DMS114 treated with DMSO at 0.1 percent for 48 hours (cell line): ENCODE measurements around the gene SFXN5.

Source experiments
- DNase-seq: peaks from one replicate; lab custom pipeline; 2025; ENCODE audit not compliant: unreplicated experiment; lab: John Stamatoyannopoulos, UW

SFXN5 gene

DNA sequence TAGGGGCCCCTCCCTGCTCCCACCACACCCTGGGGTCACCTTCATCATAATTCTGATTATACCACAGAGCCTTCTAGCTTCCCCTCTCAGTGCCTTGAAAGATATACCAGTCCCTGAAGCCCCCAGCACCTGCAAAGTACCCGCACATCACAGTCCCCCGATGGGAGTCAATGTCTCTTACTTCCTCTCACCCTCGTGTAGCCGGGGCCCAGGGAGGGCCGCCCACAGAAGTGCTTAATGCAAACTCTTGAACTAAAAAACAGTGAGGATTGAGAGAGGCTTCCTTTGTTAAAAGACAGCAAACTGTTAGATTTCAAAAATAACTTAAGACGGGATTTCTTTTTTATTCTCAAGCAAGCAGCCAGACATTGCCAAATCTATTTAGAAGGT lies 76.5 kb downstream of the SFXN5 start:
- DNase-seq = no peak

GRCh38 chr2:72994282-72994990 lies 77.1 kb downstream of the SFXN5 start:
- DNase-seq = no peak

DNA sequence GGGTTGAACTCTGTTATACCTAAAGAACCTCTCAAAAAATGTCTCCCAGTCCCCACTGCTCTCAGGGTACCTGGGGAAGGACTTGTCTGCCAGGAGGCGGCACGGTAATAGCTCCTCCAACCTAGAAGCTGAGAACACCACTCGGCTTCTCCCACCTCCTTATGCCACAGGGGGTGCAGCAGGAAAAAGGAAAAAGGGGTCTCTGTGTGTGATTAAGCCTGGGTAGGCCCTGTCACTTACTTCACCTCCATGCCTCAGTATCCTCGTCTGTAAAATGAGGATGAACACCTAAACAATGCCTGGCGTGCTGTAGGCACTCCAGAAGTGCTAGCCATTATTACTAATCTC lies 77.6 kb downstream of the SFXN5 start:
- DNase-seq = no peak

DNA sequence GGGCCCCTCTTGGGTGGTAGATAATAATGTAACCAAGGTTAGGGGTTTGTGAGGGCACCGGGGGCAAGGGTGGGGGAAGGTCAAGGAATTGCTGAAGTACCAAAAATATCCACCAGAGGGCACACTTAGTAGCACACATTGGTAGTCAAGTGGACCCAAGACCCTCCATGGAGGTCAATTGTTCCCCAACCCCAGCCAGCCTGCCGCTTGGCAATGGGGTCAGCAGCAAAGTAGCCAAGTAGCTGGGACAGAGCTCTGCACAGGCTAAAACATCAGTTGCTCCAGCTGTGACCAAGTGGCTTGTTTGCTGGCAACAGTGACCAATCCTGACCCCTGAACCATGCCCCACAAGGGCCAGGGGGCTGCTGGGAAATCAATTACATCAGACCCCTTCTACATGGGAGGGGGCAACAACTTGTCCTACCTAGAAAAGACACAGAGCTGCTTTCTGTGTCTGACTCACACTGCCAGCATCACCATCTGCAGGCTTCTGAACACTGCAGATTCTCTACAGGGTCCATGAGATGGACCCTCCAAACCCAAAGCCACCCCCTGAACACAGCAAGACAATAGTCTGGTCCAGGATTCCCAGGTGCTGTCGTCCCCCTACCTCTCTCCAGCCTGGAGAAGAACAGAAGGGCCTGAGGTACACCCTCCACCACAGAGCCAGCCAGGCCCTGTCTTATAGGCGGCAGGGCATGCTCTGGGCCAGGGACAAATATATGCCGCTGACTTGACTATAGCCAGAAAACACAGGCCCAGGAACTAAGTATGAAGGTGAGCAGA lies 78.2 kb downstream of the SFXN5 start:
- no peak for DNase-seq

GRCh38 chr2:72992734-72993102 lies 78.8 kb downstream of the SFXN5 start:
- DNase-seq = no peak

DNA sequence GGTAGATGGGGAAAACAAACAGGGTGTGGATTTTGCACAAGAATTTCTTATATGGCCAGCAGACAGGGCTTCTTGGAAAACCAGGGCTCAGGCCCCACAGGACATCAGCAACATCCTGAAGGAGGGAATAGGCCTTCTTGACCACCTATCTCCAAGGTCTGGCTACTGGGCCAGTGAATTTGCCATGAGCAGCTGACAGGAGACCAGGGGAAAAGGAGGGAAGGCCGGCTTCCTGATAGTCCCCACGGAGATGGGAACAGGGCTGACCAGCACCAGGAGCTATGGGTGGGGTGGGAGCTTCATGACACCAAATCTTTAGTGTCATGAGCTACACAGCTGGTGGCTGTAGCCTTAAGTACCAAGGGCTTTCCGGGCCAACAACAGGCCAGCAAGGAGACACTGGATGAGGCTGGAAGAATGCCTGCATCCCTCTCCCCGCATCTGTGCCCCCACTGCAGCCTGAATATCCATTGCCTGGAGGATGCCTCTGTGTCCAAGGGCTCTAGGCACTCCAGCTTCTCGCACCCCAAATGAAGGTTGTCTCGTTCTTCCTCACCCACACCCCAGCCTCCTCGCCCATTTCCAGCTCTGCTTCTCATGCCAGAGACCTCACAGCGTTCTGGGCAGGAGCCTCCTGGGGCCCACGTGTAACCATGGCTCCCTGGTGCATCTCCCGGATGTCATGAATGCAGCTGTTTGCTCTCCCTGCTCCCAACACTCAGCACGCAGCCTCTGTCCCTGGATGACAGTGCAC lies 79.4 kb downstream of the SFXN5 start:
- no peak for DNase-seq

- no peak for DNase-seq
These were observed 80.1 kb downstream of the SFXN5 start for GRCh38 chr2:72991439-72991725.

- no peak for DNase-seq
These were observed 80.6 kb downstream of the SFXN5 start for GRCh38 chr2:72990695-72991438.

DNA sequence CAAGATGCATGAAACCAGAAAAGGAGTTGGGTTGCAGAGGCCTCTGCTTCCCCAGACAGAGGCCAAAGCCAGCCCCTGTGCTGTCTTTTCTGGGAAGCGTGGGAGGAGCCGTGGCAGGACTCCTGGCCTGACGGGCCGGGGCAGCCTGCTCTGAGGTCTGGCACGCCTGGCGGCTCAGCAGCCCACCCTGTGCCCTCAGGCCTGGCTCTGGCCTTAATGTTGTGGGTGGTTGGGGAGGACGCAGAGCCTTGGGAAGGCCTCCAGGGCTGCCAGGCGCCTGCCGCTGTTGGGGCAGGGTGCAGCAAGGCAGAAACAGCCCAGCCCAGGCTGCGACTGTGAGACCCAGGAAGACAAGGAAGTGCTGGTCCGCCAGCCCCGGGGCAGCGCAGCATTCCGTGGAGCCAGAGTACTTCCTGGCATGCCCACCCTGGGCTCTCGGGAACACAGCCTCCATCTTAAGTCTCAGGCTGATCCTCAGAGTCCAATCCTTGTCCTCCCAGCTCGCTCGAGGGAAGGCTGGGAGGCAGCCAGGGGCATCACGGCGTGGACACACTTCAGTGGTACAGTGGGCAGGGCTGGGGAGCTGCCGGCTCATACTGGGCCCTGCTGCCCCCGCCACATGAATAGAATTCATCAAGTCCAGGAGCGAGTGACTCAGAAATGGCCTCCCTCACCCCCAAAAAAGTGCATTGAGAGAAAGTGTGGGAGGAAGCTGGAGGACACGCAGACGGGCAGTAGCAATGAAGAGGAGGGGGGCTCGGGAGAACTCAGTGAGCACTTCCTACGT lies 81.5 kb downstream of the SFXN5 start:
- DNase-seq = no peak

DNA sequence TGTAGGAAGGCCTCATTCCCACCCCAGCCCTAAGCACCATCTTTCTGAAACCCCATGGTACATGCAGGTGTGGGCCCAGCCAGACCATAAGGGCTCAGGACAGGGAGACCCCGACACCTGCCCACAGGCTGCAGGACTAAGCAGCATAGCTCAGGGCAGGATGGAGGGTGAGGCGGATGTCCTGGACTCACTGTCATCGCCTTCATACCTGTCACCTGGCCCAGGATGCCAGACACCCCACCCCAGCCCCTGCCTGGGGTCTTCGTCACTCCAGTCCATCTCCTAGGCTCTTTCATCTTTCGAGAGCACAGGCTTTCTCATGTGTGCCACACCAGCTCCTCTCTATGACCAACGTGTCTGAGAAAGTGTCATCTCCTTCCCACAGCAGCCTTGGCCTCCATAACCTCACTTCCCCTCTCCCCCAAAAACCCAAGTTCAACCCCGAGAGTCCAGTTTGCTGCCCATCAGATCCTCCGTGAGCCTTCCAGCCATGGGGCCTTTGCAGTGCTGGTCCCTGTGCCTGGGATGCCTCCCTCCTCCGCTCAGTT lies 82.7 kb downstream of the SFXN5 start:
- DNase-seq = no peak

DNA sequence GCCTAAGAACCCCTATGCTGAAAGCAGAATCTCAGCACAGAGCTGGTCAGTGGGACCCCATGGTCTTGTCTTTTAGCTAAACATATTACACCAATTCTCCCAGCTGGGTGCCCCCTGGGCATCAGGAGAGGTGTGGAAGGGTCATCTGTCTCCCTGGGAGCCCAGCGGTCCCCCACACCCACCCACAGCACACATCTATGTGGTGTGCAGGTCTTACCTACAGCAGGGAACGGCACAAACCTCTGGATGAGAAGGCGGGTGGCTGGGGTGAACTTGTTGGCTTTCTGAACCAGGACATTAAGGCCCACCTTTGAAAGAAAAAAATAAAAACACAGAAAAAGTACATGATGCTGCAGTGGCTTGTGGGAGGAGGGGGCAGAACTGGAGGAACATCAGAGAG lies 83.5 kb downstream of the SFXN5 start:
- no peak for DNase-seq

GRCh38 chr2:72985891-72986683 lies 85.4 kb downstream of the SFXN5 start:
- DNase-seq = no peak

- no peak for DNase-seq
These were observed 86.4 kb downstream of the SFXN5 start for GRCh38 chr2:72985136-72985535.

DNA sequence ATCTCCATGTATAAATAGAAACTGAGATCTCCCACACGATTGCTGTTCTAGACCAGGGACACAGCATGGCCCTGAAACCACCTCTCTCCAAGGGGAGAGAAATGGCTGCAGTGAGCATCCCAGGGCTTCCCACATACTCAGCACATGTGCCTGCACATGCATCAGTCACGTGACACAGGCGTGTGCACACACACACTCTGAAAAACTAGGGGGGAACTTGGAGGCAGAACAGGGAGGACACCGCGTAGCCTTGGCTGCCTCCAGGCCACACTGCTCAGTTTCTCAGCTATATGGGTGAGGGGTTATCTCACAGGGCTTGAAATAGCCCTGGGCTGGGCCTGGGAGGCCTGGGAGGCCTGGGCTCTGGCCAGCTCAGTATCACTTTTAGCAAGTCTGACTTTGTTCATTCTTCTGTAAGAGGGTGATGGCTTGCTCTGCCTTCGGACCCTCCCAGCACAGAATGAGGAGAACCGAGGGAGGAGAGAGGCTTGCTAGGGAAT lies 87.3 kb downstream of the SFXN5 start:
- DNase-seq = no peak

- no peak for DNase-seq
These were observed 87.9 kb downstream of the SFXN5 start for GRCh38 chr2:72983500-72984161.

DNA sequence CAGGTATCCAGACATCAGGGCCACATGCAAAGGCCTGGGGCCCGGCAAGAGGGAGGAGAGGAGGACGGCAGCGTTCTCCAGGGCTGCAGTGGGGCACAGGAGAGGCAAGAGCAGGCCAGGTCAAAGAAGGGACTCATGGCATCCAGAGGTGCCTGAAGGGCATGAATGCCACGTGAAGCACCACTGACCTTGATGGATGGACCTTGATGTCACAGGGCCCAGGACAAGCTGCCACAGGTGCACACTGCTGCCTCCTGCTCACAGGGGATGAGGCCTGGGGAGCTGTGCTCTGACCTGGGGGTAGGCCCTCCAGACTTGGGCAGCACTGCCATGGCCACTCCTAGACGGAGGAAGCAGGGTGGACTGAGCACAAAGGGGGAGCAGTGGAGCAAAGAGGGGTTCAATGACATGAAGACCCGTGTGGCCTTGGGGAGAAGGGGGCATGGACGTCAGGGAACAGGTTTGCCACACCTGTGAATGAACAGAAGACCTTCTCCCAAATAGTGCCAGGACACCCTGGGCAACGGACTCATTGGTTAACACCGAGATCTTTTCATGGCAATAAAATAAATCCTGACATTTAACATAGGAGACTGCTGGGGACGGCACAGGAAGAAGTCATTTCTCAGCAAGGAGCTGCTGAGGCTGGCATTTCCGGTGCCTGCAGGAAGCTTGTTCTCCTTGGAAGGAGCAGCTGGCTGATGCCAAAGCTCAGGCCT lies 88.6 kb downstream of the SFXN5 start:
- DNase-seq = no peak

GRCh38 chr2:72982219-72982618 lies 89.3 kb downstream of the SFXN5 start:
- no peak for DNase-seq

DNA sequence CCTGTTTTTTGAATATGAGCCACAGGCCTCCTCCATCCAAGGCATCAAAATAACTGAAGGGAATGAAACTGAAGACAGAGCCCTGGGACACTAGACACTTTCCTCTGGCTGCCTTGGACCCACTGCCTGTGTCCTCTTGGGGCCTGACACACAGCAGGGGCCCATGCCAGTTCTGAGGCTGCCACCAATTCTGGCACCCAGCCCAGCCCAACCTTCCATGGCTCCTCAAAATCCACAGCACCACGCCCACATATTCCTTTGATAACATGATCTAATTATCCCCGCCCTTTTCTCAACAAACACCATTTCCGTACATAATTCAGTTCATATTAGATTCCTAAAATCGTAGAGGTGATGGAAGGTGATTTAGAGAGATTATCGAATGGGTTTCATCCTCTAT lies 90.0 kb downstream of the SFXN5 start:
- DNase-seq = no peak
